Stimulated activated CD4-positive, alpha-beta T cell treated with anti-CD3 and anti-CD28 coated beads, Interleukin-1b, Interleukin-23, amount 100 ng/mL, for 48 hours (primary cell): ENCODE results near the gene CASS4.
"Not testable (repeated sequence)": the region's sequence is repeated elsewhere in the genome, so short reads cannot be mapped to it uniquely, and the experiment has no call there.

Source experiments
- DNase-seq: peaks from one replicate; pipeline ENCODE4 v3.0.0-alpha.2; 2020

The CASS4 gene, protein sequence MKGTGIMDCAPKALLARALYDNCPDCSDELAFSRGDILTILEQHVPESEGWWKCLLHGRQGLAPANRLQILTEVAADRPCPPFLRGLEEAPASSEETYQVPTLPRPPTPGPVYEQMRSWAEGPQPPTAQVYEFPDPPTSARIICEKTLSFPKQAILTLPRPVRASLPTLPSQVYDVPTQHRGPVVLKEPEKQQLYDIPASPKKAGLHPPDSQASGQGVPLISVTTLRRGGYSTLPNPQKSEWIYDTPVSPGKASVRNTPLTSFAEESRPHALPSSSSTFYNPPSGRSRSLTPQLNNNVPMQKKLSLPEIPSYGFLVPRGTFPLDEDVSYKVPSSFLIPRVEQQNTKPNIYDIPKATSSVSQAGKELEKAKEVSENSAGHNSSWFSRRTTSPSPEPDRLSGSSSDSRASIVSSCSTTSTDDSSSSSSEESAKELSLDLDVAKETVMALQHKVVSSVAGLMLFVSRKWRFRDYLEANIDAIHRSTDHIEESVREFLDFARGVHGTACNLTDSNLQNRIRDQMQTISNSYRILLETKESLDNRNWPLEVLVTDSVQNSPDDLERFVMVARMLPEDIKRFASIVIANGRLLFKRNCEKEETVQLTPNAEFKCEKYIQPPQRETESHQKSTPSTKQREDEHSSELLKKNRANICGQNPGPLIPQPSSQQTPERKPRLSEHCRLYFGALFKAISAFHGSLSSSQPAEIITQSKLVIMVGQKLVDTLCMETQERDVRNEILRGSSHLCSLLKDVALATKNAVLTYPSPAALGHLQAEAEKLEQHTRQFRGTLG

DNA sequence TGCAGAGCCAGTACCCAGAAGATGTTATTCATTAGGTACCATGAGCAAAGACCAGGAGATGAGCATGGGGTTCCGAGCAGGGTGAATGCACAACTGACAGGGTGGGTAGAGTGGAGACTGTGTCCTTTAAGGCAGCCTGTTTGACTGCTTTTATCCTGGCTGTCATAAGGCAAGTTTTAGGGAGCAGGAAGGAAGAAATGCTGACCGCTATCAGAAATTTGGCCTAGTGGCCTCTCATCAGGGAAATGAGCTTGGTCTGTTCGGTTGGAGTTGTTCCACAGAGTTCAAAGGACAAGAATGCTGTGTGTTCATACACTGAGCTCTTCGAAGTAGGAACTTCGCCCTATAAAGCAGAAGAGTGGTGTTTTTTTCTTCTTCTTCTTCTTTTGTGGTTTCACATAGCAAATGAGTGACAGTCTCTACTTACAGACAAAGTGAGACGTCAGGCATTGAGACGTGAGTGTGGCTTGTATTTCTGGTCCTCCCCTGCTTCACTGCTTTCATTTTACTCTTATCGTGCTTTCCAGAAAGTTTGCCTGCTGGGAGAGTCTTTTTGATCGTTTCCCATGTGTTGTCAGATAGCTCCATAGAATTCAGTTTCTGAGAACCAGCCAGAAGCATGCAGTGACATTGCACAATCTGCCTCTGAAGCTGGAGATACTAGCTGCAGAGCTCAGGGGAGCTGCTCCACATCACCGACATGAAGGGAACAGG is at the start of gene CASS4:
TSS of gene CASS4 (plus strand) at position 502 of the 714 bp plus-strand sequence. CDS start at position 701, 199 bp downstream.
- peak; percentile 24 for DNase-seq

DNA sequence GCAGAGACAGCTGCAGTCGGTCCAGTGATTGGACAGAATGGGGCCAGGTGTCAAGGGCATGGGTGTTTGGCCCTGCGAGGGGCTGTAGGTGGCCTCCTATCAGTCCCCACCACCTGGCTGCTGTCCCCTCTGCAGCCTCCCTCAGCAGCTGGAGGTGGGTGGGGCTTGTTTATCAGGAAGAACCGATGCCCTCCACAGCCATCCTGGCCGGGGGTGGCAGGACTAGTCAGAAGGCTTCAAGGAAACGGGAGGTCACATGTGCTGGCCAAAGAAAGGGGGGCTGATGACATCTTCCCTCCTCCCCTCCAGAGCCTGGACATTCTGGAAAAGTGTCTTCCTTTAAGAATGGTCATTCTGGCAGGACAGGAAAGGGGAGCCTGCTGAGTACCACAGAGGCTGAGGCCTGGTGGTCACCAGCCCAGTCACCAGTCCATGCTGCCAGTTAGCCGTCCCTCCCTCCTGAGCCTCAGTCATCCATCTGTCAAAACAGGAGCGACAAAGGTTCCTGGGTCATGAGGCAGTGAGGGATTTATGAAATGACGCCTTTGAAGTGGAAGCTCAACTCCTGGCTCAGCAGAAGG is 49.1 kb upstream of the CASS4 start:
- no peak for DNase-seq

DNA sequence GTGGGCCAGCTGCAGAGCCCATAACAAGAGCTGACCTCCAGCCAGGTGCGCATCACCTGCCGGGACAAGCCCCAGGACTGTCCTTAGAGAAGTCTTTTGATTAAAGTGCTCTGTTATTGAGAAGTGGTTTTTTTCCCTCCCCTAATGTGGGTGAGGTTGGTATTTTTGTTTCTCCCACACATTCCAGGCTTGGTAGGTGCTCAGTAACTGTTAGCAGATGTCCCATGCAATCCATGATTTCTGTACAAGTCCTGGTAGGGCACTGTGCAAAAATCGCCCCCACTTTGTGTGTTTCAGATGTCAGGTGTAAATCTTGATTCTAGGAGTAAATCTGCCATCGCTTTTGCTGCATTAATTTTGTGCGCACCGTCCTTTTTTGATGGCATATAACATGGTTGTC is 48.6 kb upstream of the CASS4 start:
- DNase-seq = no peak

DNA sequence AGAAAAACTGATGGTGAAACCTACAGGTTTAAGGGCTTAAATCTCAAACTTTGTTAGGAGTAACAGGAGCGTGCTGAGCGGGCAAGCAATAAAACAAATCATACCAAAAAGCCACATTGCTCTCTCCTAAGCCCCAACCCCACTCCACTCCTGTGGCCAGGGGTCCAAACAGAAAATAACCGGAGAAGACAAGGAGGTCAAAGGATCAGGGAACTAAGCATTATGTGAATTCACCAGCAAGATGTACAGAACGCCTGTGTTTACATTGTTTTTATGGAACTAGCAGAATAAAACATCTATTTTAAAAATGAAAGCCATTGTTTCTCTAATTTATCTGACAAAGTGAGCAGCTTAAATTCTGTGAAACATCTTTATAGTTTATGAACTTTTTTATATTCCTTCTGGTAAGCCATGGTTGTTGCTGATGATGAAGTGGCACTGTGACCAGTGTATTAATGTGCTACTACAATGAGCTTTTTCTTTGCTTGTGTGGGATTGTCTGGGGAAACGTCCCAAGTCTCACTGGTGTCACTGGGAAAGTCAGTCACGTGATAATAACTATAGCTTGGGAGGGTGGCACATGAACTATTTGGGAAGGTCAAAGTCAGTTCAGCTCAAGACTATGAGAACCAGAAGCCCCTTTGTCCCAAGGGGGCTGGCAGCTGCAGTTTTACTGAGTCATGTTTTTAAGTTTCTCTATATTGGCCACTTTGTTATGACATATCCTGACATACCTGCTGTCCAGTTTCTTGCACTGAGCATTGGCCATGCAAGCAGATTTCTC is 43.5 kb upstream of the CASS4 start:
- DNase-seq = no peak

DNA sequence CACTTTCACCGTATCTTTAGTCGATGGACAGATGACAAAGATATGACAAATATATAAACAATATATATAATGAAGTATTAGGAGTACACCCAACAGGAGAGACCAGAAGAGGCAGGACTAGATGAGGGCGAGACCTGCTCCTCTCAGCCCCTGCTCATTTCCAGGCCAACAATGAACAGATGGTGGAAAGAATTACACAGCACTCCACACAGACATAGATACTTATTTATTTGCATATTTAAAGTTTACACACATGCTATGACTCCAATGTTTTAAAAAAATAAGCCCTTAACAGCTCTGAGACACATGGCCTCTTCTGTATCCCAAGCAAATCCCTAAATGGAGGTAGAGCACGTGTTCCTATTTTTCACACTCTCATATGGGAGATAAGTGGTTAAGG is 42.9 kb upstream of the CASS4 start:
- no peak for DNase-seq

DNA sequence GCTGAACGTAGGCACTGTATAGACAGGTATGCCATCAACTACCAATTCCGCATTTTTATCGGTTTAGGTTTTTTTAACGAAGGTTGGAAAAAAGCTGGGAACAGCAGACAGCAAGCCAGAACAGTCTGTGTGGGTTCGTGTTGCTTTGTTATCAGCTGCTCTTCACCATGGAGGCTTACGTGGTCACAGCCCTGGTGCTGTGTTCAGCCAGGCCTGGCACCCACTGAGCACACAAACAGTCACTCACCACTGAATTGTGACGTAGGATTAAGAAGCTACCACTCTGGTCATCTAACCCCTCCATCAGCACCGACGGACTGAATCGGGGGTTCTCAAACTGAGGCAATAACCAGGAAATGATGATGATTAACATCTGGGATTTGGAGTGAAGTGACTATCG is 40.1 kb upstream of the CASS4 start:
- DNase-seq = no peak

DNA sequence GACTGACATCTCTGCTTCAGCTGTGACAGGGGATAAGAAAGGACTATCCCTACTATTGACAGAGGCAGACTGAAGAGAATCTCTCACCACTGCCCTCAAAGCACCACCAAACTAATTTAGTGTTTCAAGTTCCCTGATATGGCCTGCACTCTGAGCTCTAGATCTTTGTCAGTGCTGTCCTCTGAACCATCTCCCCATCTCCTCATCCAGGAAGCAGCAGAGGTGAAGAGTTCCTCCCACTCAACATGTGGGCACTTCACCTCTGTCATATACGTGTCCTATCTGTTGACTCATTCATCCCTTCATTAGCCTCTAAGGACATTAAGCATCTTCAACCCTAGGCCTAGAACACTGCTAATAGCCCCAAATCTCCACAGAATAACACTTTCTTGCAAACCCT is 39.2 kb upstream of the CASS4 start:
- DNase-seq = no peak

DNA sequence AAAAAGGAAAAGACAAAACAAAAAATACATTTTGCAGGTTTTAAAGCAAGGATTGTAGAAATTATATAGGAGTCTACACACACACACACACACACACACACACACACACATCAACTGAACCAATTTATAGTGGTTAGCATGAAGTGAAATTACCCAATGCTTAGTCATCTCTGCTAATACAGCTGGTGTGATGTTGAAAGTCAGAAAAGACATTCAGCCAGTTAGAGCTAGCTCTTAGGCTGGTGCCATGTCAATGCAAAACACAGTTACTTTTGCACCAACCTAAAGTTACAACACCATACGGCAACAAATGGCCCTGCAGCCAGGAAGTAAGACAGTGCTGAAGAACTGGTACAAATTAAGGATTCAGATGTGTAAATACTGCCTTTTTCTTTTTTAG is 38.1 kb upstream of the CASS4 start:
- no peak for DNase-seq

DNA sequence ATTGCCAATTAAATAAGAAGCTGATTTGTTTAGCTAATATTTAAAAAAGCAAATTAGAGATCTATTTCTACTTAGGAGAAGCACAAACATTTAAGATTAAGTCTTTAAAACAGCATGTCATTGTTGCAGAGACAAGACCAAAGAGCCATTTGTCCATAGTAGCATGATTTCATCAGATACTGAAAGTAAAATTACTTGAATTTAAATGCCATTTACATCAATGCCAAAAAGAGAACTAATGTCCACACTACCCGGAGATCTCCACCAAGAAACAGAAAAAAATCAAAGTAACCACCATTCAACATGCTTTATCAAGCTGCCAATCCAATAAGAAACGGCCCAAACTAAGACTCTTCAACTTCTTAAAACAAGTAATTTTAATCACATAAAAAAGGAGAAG is 35.7 kb upstream of the CASS4 start:
- no peak for DNase-seq

DNA sequence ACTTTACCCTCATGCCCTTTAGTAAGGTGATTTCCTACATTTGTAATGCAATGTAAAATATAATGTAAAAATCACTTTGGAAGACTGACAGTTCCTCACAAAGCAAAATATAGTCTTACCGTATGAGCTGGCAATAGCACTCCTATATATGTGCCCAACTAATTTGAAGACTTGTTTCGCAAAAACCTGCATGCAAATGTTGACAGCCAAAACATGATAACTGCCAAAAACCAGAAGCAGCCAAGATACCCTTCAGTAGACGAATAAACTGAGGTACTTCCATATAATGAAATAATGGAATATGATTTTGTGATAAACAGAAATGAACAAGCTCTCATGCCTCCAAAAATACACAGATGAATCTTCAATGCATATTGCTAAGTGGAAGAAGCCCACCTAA is 33.7 kb upstream of the CASS4 start:
- no peak for DNase-seq

DNA sequence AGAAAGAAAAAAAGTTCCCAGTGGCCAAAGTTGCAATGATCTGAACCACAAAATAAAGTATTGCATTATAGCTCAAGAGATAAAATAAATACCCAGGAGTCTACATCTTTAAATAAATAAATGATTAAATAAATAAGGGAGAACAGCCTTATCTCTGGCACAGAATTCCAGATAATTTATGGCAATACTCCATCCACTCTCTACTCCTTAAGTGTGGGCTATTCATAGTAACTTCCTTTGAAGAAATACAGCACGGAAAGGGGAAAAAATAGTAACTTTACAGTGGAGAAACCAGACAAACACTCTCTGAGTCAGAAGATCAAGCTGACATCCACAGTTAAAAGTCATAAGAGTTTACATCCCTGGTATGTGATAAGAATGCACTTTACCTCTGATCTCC is 31.7 kb upstream of the CASS4 start:
- no peak for DNase-seq

DNA sequence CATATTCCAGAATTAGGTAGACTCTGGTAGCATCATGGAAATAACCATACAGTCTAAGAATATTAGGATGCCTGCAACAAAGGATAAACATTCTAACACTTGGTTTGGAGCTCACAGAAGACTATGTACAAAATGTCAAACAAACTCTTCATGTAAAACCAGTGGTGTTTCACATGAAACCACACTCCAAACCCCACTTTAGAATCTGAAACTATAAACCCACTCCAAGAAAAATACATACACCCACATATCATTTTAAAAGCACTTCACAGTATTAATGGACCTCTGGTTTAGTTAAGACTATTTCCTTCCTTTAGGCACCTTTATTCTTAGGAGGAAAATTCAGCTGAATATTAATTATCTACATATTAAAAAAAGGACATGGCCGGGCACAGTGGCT is 30.6 kb upstream of the CASS4 start:
- DNase-seq = no peak

DNA sequence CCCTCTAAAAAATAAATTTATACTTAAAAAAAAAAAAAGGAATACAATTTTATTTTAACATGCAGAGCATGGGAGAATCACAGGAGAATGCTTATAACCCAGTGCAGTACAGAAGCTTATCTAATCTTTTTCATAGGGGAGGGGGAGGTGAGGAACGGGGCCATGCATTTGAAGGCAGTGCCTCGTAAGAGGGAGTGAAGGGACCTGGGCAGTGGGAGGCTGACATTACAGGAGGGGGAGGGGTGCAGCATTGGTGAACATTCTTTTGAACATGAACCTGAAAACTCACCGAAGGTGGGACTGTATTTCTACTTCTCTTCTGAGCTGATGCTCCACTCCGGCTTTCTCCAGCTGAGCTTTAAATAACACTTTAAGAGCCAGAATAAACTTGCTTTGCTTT is 29.4 kb upstream of the CASS4 start:
- DNase-seq = no peak

DNA sequence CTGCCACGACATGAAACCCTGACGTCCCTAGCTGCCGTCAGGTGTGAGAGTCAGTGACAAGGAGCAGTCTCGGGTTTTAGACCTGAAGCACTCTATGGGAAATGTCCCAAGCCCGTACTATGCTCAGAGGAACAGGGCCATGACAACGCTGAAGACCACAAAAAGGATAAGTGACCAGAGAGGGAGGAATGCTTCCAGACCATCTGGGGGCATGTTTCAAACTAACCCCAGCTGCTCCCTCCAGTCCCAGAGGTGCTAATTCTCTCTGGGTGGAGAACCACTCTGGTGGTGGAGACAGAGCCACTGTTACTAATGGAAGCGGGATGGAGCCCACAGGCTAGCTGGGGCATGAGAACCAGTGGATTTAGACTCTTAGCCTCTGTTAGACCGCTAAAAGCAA is 28.7 kb upstream of the CASS4 start:
- no peak for DNase-seq

DNA sequence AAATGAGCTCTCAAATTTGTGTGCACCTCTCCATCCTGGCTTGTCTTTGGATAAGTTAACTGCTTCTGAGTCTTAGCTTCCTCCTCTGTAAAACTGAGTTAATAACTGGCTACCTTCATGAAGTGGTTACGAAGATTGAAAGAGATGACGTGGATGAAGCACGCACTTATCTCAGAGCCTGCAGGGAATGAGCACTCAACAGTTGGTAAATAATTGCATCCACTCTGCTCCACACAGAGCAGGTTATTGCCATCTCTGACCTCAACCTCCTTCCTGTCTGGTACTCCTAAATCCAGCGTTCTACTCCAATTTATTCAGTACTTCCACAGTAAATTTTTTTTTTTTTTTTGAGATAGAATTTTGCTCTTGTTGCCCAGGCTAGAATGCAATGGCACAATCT is 26.9 kb upstream of the CASS4 start:
- no peak for DNase-seq

DNA sequence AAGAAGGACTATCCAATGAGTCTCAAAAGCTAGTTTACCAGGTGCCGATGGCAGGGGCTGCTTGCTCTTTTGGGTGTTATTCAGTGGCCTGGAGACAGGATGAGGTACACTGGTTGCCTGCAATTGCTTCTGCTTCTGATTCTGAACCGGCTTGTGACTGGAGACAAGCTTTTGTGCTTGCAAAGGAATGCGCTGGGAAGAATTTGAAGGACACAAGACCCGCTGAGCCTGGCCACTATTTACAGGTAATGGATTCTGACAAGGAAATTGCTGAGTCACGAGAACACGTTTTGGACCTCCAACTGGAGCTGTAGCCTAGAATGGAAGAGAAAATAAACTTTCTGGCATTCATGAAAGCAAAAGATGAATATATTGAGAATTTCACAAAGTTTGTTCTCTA is 25.8 kb upstream of the CASS4 start:
- DNase-seq = no peak

DNA sequence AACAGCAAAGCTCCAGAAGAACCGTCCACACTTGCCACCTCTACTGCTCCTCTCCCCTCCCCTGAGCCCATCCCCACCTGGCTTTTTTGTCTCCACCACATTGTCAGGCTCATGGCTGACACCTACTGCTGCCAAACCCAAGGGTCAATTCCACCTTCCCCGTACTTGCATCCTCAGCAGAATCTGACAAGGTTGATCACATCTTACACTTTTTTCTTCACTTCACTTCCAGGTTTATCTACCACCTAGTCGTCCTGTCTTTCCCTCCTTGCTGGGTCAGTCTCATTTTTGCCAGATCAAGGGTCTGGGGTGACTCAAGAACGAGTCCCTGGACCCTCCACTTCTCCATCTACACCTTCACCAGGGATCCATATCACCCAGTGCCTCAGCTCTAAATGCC is 23.2 kb upstream of the CASS4 start:
- DNase-seq = no peak

DNA sequence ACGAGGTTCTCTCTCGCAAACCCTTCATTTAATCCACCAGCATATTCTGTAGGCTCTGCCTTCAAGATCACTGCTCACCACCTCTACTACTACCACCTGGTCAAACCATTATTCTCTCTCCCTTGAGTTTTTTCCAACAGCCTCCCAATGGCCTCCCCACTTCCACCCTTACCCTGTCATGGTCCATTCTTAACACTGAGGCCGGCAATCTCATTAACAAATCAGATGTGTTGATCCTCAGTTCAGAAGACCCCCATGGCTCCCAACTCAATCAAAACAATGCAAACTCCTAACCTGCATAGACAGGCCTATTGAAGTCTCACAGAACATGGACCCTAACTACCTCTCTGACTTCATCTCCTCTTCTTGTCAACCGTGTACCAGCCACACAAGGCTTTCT is 22.3 kb upstream of the CASS4 start:
- no peak for DNase-seq

DNA sequence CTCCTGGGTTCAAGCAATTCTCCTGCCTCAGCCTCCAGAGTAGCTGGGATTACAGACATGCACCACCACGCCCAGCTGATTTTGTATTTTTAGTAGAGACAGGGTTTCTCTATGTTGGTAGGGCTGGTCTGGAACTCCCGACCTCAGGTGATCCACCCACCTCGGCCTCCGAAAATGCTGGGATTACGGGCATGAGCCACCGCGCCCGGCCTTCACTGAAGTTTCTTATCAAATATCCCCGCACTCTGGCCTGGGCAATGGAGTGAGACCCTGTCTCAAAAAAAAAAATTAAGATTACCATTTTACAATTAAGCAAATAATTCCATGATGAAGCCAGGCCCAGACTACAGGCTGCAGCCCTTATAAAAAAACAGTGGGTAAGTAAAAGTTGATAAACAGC is 21.7 kb upstream of the CASS4 start:
- not testable (repeated sequence) for DNase-seq

DNA sequence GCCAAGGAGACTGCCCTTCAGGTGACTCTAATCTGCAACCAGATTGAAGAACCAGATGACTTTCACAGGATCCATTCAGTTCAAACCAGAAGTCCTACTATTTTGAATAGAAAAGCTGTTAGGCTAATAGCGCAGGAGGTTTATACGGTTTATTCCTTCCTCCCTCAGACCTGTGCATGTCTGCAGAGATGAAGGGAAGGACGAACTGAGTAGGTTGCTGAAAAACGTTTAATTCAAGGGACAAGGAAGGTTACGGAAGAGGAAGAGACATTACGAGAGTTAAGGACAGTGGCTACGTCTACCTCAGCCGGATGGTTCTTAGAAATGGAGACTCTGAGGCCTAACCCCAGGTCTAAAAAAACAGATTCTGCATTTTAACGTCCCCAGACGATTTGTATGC is 21.0 kb upstream of the CASS4 start:
- DNase-seq = no peak

DNA sequence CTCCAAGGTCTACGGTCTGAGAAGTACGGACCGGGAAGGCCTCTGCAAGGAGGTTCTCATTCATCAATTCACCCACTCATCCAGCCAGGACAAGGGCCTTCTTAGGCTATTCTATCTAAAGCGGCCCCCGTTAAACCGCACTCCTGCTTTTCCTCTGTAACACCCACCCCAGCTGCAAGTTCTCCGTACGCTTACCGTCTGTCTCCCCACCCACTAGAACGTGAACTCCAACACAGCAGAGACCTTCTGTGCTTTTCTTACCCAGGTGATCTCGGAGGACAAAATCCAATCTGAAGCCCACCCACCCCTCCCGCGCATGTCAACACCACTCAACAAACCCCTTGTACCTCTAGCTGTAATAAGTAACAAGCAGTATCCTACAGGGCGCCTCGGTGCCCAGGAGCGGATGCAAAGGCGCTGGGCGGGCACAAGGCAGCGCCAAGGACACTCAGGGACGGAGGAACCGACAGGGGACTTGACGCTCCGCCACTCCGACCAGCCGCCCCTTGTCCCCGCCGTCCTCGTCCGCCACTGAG is 20.4 kb upstream of the CASS4 start:
- no peak for DNase-seq

DNA sequence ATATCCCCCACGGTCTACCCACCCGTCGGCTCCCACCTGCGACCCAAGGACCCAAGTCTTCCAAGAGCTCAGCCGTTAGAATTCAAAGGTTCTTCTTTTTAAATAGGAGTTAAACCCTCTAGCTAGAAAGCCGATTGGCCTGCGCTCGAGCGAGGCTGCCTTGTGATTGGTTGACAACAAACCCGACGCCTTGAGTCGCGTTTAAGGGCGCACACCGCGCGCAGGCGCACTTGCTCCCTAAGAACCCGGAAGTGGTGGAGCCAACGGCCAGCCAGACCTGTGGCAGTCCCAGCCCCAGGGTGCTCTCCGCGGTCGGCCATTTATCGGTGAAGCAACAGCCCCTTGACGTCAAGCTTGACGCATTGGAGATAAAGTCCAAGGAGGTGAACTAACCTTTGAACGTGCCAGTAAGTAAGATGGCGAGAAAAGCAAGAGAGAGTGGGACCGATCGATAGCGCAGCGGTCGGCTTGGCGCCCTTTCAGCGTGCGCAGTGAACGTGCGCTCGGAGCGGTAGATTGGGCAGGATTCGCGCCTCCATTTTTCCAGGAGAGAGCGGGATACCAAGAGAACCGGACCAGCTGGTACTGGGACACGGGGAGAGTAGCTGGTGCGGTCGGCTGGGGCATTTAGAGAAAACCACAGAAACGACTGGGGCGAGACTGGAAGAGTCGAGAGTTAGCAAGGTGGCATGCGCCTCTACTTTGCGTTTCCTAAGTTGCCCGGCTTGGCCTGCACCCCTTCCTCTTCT is 19.8 kb upstream of the CASS4 start, which contains the start of the genes AURKA and CSTF1:
TSS of gene AURKA (minus strand) at position 84 of the 749 bp plus-strand sequence. CDS start 4,018 bp downstream, outside the sequence.
TSS of gene CSTF1 (plus strand) at position 514 of the 749 bp plus-strand sequence. CDS start 2,908 bp downstream, outside the sequence.
- peak; percentile 100 for DNase-seq
